ENCODE results near the gene KSR2. TPM values are rescaled to one million over a fixed set of nuclear protein-coding genes. Genes with fewer than 3 reads are reported as not detected.

Gene KSR2
- total RNA-seq, 1 experiment from 2014 or later: 1.3 TPM

GRCh38 chr12:117967043-117967442 is 1.7 kb downstream of the KSR2 start:
- TF ChIP-seq, protein P1, sequence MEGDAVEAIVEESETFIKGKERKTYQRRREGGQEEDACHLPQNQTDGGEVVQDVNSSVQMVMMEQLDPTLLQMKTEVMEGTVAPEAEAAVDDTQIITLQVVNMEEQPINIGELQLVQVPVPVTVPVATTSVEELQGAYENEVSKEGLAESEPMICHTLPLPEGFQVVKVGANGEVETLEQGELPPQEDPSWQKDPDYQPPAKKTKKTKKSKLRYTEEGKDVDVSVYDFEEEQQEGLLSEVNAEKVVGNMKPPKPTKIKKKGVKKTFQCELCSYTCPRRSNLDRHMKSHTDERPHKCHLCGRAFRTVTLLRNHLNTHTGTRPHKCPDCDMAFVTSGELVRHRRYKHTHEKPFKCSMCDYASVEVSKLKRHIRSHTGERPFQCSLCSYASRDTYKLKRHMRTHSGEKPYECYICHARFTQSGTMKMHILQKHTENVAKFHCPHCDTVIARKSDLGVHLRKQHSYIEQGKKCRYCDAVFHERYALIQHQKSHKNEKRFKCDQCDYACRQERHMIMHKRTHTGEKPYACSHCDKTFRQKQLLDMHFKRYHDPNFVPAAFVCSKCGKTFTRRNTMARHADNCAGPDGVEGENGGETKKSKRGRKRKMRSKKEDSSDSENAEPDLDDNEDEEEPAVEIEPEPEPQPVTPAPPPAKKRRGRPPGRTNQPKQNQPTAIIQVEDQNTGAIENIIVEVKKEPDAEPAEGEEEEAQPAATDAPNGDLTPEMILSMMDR (conservative IDR thresholded peaks at IDR 0.05): no peak
- Histone ChIP-seq H3K9me3 (ENCODE audit: control insufficient read depth, low read depth, low read length) (no peaks in the 10 kb centered on the region), H3K14ac (ENCODE audit: insufficient read depth, low read length) (no peak overlapping the region), H2BK120ac (ENCODE audit: low read depth, low read length, poor library complexity, severe bottlenecking) (no peak overlapping the region), H3K56ac (ENCODE audit: insufficient read length, low read depth, low read length) (no peak overlapping the region), H3K18ac (ENCODE audit: insufficient read length, low read depth, low read length) (no peak overlapping the region), H3K23ac (ENCODE audit: insufficient read length, low read depth, low read length) (no peak overlapping the region), H3K27me3 (ENCODE audit: insufficient read depth, low read length) (no peaks in the 10 kb centered on the region), H2BK5ac (ENCODE audit: insufficient read length, low read length) (no peak overlapping the region), H2AK5ac (ENCODE audit: insufficient read length, low read length) (no peak overlapping the region), H3T11ph (ENCODE audit: low read length) (no peak overlapping the region), H2AFZ (ENCODE audit: low read length) (no peak overlapping the region), H3K9ac (ENCODE audit: extremely low read depth, insufficient read length, low read length) (no peak overlapping the region), H4K20me1 (ENCODE audit: control insufficient read depth, insufficient read depth, insufficient read length) (no peaks in the 10 kb centered on the region), H3K27ac (ENCODE audit: insufficient read length, low read depth, low read length) (no peak overlapping the region), H3K79me1 (ENCODE audit: insufficient read depth, low read depth, low read length, poor library complexity, severe bottlenecking) (no peaks in the 10 kb centered on the region), H2BK20ac (ENCODE audit: low read depth, low read length, poor library complexity, severe bottlenecking) (no peak overlapping the region), H4K91ac (ENCODE audit: insufficient read length, low read depth, low read length) (no peak overlapping the region), H3K4me2 (ENCODE audit: insufficient read depth, insufficient read length, low read length) (peak overlapping the region; percentile 97), H3K4me1 (ENCODE audit: insufficient read depth, low read length) (peaks cover 2% of the 10 kb centered on the region; the same call in 1 of the 2 replicates), H3K23me2 (ENCODE audit: insufficient read length, low read depth, low read length, poor library complexity, severe bottlenecking) (peaks cover 17% of the 10 kb centered on the region), H4K5ac (ENCODE audit: insufficient read length, low read depth, low read length) (no peak overlapping the region), H2BK12ac (ENCODE audit: insufficient read length, low read depth, low read length) (no peak overlapping the region), H3K79me2 (ENCODE audit: insufficient read depth, low read length) (no peaks in the 10 kb centered on the region), H3K4ac (ENCODE audit: low read depth, low read length) (no peak overlapping the region), H2BK15ac (ENCODE audit: low read depth, low read length) (no peak overlapping the region), H4K8ac (replicated peaks; ENCODE audit: insufficient read length, low read depth, low read length) (no peak overlapping the region)
- H3K4me3 Mint-ChIP-seq: peak overlapping the region; percentile 87 to 96
- no peak for DNase-seq
- WGBS (ENCODE audit: extremely low coverage, insufficient read length, low lambda C conversion rate): no CpG with 5 or more reads among the region's 4 CpGs
- H3K36me3 Mint-ChIP-seq (ENCODE audit: insufficient read depth in 1 of 3, low read depth in 3 of 3): peaks cover 3 to 16% (median 3%) of the 10 kb centered on the region in 3 experiments; a peak in 6 of 7 replicates
- no peak overlapping the region for H3K27ac Mint-ChIP-seq
- peaks cover 20% of the 10 kb centered on the region in 2 experiments for H3K4me1 Mint-ChIP-seq
- peaks cover 33% of the 10 kb centered on the region for H3K27me3 Mint-ChIP-seq (ENCODE audit: low read depth)
- peaks cover 10 to 17% of the 10 kb centered on the region in 2 experiments for H3K9me3 Mint-ChIP-seq

Measured in H9 (cell line).